GM12865 (cell line): ENCODE data around the gene ATRNL1.
"Not testable (repeated sequence)": the region's sequence is repeated elsewhere in the genome, so short reads cannot be mapped to it uniquely, and the experiment has no call there.

Experiments
- DNase-seq: peaks from one replicate; pipeline ENCODE4 v3.0.0; 2010; ENCODE audit warnings: low read depth
- H3K4me3 ChIP-seq: 2 replicates; pipeline ENCODE4 v1.5.1; 2011; ENCODE audit warnings: mild to moderate bottlenecking, low read depth, low read length, control low read depth
- TF ChIP-seq, protein P1 (sequence below): IDR thresholded peaks from 2 replicates; pipeline ENCODE4 v1.5.1; 2011; ENCODE audit warnings: low read length, control low read depth, low read depth, inconsistent platforms; ENCODE audit not compliant: insufficient read depth; ENCODE audit errors: missing control alignments

The ATRNL1 gene

GRCh38 chr10:115525141-115525540 lies 432.0 kb downstream of the ATRNL1 start:
- H3K4me3 ChIP-seq, result no peak overlapping the region
- TF ChIP-seq, protein P1, sequence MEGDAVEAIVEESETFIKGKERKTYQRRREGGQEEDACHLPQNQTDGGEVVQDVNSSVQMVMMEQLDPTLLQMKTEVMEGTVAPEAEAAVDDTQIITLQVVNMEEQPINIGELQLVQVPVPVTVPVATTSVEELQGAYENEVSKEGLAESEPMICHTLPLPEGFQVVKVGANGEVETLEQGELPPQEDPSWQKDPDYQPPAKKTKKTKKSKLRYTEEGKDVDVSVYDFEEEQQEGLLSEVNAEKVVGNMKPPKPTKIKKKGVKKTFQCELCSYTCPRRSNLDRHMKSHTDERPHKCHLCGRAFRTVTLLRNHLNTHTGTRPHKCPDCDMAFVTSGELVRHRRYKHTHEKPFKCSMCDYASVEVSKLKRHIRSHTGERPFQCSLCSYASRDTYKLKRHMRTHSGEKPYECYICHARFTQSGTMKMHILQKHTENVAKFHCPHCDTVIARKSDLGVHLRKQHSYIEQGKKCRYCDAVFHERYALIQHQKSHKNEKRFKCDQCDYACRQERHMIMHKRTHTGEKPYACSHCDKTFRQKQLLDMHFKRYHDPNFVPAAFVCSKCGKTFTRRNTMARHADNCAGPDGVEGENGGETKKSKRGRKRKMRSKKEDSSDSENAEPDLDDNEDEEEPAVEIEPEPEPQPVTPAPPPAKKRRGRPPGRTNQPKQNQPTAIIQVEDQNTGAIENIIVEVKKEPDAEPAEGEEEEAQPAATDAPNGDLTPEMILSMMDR, result no peak
- no peak for DNase-seq

DNA sequence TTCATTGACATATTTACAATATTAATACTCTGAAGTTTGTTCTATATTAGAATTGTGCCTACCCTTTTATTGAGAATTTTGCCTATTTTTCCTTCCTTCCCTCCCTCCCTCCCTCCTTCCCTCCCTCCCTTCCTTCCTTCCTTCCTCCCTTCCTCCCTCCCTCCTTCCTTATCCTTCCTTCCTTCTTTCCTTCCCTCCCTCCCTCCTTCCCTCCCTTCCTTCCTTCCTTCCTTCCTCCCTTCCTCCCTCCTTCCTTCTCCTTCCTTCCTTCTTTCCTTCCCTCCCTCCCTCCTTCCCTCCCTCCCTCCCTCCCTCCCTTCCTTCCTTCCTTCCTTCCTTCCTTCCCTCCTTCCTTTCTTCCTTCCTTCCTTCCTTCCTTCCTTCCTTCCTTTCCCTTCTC lies 434.5 kb downstream of the ATRNL1 start:
- not testable (repeated sequence) for DNase-seq, H3K4me3 ChIP-seq

DNA sequence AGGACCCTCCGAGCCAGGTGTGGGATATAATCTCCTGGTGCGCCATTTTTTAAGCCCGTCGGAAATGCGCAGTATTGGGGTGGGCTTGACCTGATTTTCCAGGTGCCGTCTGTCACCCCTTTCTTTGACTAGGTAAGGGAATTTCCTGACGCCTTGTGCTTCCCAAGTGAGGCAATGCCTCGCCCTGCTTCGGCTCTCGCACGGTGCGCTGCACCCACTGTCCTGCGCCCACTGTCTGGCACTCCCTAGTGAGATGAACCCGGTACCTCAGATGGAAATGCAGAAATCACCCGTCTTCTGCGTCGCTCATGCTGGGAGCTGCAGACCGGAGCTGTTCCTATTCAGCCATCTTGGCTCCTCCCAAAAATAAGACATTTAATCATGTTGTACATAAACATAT lies 443.2 kb downstream of the ATRNL1 start:
- not testable (repeated sequence) for H3K4me3 ChIP-seq, DNase-seq

GRCh38 chr10:115539142-115539762 lies 446.1 kb downstream of the ATRNL1 start:
- TF ChIP-seq, protein P1, result no peak
- DNase-seq, result no peak
- no peak overlapping the region for H3K4me3 ChIP-seq

DNA sequence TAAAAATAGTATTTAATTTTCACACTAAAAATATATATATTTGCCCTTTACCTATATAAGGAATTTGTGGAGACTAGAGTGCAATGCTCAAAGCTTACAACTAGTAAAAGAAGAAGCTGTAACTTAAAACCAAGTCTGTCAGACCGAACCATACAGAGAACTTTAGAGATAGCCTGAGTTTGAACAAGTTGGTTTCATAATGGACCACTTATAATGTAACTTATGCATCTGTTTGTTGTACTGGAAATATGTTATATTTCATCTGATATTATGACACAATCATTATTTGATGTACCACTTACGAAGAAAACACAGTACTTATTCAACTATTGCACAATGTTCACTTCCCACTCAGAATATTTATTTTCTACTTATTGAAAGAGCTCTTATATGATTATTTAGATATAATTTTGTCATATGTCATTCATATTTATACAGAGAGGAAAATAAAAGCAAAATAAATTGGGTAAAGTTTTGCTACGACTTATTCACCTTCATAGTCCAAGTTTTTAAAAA lies 462.8 kb downstream of the ATRNL1 start:
- TF ChIP-seq, protein P1, result no peak
- DNase-seq, result no peak
- no peak overlapping the region for H3K4me3 ChIP-seq

- DNase-seq, result no peak
- H3K4me3 ChIP-seq, result no peak overlapping the region
- TF ChIP-seq, protein P1, result no peak
Observed at GRCh38 chr10:115558252-115558651, 465.1 kb downstream of the ATRNL1 start.

DNA sequence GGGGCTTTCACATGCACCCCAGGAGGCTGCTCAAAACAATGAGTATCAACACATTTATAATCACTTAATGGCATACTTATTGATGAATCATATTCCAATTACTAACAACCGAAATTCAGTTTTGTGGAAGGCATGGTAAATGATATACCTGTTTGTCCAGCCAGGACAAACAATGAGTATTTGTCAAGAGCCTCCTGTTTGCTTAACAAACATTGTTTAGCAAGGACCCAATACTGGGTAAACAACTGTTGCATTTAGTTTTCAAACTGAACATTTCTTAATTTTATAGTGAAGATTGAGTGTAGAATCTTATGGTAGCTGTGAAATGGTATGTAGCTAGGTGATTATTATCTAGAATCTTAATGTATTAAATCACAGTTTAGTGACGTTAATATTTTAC lies 473.7 kb downstream of the ATRNL1 start:
- TF ChIP-seq, protein P1, result no peak
- no peak for DNase-seq

GRCh38 chr10:115572740-115573455 lies 479.7 kb downstream of the ATRNL1 start:
- TF ChIP-seq, protein P1, result peak; percentile 46
- H3K4me3 ChIP-seq, result no peak overlapping the region
- peak; percentile 18 for DNase-seq

More for the DNA sequence above, 473.7 kb downstream of the ATRNL1 start:
- H3K4me3 ChIP-seq, result no peak overlapping the region
